Keratinocyte (primary cell): ENCODE data around the gene MC1R.

Experiments used
- EZH2 ChIP-seq: IDR thresholded peaks from one replicate; pipeline ENCODE4 v1.6.1; 2012; ENCODE audit warnings: inconsistent platforms, mild to moderate bottlenecking, low read length, moderate library complexity
- TF ChIP-seq, protein P1 (sequence below), 3 experiments: IDR thresholded peaks in 1 of 3; conservative IDR thresholded peaks in 1 of 3; optimal IDR thresholded peaks in 1 of 3; 2 replicates in 2 of 3; 3 replicates in 1 of 3; pipeline versions ENCODE3 to v1.5.1; 2011; ENCODE audit warnings: low read length in 3 of 3, mild to moderate bottlenecking in 3 of 3, moderate library complexity in 2 of 3, control low read depth in 1 of 3, inconsistent platforms in 1 of 3; ENCODE audit not compliant: insufficient read depth in 2 of 3; ENCODE audit errors: extremely low read depth in 1 of 3

DNA sequence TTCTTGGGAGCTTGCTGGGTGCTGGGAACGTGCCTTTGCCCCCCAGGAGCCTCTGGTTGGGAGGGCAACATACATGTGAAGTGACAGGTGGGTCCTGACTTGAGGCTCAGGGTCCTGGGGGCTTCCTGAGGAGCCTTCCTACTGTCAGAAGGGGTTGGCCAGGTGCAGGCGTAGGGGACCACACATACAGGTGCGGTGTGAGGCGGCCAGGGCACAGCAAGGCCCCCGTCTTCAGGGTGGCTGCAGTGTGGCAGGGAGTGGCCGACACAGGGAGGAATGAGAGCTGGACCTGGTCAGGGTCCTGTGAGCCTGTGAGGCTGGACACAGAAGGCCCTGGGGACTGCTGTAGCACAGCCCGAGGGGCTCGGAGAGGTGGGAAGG is 34.6 kb upstream of the MC1R start:
- TF ChIP-seq, protein P1, sequence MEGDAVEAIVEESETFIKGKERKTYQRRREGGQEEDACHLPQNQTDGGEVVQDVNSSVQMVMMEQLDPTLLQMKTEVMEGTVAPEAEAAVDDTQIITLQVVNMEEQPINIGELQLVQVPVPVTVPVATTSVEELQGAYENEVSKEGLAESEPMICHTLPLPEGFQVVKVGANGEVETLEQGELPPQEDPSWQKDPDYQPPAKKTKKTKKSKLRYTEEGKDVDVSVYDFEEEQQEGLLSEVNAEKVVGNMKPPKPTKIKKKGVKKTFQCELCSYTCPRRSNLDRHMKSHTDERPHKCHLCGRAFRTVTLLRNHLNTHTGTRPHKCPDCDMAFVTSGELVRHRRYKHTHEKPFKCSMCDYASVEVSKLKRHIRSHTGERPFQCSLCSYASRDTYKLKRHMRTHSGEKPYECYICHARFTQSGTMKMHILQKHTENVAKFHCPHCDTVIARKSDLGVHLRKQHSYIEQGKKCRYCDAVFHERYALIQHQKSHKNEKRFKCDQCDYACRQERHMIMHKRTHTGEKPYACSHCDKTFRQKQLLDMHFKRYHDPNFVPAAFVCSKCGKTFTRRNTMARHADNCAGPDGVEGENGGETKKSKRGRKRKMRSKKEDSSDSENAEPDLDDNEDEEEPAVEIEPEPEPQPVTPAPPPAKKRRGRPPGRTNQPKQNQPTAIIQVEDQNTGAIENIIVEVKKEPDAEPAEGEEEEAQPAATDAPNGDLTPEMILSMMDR (optimal IDR thresholded peaks at IDR 0.05 in 1 of 3, IDR thresholded peaks at IDR 0.05 in 1 of 3, conservative IDR thresholded peaks at IDR 0.05 in 1 of 3; ENCODE audit: extremely low read depth in 1 of 3, insufficient read depth in 2 of 3, low read length in 3 of 3): no peak
- TF ChIP-seq EZH2: no peak
